GM18511 (cell line): Measurements from ENCODE around the gene NTM.

ENCODE experiments used
- ATAC-seq: cut with Tn5 transposase; IDR thresholded peaks from one replicate; pipeline ENCODE4 v1.9.1; 2021; ENCODE audit warnings: mild to moderate bottlenecking, moderate library complexity; ENCODE audit not compliant: unreplicated experiment

Gene NTM

GRCh38 chr11:131976021-131976420 is 605.6 kb downstream of the NTM start:
- ATAC-seq = no peak

GRCh38 chr11:131977231-131977630 is 606.8 kb downstream of the NTM start:
- no peak for ATAC-seq

GRCh38 chr11:131977854-131978253 is 607.4 kb downstream of the NTM start:
- ATAC-seq = no peak

- no peak for ATAC-seq
Measured at GRCh38 chr11:131978351-131978750, 607.9 kb downstream of the NTM start.

- no peak for ATAC-seq
Measured at GRCh38 chr11:131979364-131979763, 608.9 kb downstream of the NTM start.

GRCh38 chr11:131980199-131980598 is 609.8 kb downstream of the NTM start:
- ATAC-seq = no peak

- ATAC-seq = no peak
Measured at GRCh38 chr11:131980888-131981668, 610.7 kb downstream of the NTM start.

- ATAC-seq = no peak
Measured at GRCh38 chr11:131982154-131982553, 611.7 kb downstream of the NTM start.

- no peak for ATAC-seq
Measured at GRCh38 chr11:131985846-131986301, 615.5 kb downstream of the NTM start.

- ATAC-seq = no peak
Measured at GRCh38 chr11:131987703-131988102, 617.3 kb downstream of the NTM start.

- ATAC-seq = no peak
Measured at GRCh38 chr11:131991606-131992005, 621.2 kb downstream of the NTM start.

- ATAC-seq = no peak
Measured at GRCh38 chr11:131993246-131993645, 622.8 kb downstream of the NTM start.

GRCh38 chr11:131998020-131998419 is 627.6 kb downstream of the NTM start:
- no peak for ATAC-seq

- ATAC-seq = no peak
Measured at GRCh38 chr11:131999084-131999483, 628.7 kb downstream of the NTM start.

- ATAC-seq = no peak
Measured at GRCh38 chr11:131999955-132000354, 629.5 kb downstream of the NTM start.

GRCh38 chr11:132005887-132006286 is 635.5 kb downstream of the NTM start:
- ATAC-seq = no peak

GRCh38 chr11:132006884-132007580 is 636.6 kb downstream of the NTM start:
- ATAC-seq = no peak

GRCh38 chr11:132008226-132008625 is 637.8 kb downstream of the NTM start:
- no peak for ATAC-seq

- no peak for ATAC-seq
Measured at GRCh38 chr11:132008872-132009271, 638.5 kb downstream of the NTM start.

- no peak for ATAC-seq
Measured at GRCh38 chr11:132020001-132020400, 649.6 kb downstream of the NTM start.

- ATAC-seq = no peak
Measured at GRCh38 chr11:132022285-132022684, 651.9 kb downstream of the NTM start.

GRCh38 chr11:132022733-132023478 is 652.5 kb downstream of the NTM start:
- ATAC-seq = no peak
